GM18870 (cell line): Measurements from ENCODE around the gene PTPRM.

Experiments
- ATAC-seq: cut with Tn5 transposase; IDR thresholded peaks from one replicate; pipeline ENCODE4 v1.9.1; 2021; ENCODE audit warnings: moderate library complexity; ENCODE audit not compliant: unreplicated experiment

The PTPRM gene

DNA sequence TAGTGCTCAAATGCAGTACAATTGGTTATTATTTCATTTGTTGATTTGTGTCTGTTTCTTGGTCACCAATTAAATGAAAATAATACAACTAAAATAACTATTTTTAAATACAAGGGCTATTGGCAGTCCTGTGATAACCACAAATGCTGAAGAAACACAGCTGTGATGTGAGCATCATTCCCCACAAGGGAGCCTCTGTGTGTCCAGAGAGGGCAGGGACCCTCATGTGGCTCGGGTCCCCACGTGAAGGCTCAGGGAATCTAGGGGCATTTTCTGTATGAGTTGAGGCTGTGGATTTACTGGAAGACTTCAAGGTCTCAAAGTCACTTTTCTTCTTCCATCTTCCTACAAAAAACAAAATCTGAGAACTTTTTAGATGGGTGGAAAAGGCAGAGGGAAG, 726.1 kb downstream of the PTPRM start:
- no peak for ATAC-seq

DNA sequence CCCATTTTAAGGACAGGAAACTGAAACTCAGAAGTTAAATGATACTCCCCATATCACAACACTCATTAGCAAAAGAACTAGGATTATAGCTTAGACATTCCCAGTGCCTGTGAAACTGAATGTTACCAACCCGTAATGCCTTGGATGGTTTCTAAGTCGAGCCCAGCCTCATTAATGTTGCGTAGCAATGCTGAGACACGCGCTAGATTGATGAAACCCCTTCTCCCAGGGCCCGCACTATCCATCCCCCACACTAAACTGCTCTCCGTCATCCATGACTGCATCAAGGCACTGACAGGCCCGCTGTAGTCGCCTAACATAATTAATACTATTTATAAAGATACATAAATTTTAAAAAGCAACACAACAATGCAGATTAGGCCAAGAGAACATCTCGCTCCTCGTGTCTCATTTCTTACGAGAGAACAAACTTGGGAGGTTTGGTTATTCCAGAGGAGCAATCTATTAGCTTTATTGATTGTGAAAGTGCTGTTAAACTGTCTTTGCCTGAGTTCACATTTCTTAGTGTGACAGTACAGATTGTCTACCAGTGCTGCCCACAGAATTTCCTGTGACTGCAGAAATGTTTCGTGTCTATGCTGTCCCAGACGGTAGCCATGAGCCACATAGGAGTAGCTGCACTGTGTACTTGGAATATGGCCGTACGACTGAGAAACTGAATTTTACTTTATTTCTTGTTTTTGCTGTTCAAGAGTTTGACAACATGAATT, 729.9 kb downstream of the PTPRM start:
- ATAC-seq = no peak

DNA sequence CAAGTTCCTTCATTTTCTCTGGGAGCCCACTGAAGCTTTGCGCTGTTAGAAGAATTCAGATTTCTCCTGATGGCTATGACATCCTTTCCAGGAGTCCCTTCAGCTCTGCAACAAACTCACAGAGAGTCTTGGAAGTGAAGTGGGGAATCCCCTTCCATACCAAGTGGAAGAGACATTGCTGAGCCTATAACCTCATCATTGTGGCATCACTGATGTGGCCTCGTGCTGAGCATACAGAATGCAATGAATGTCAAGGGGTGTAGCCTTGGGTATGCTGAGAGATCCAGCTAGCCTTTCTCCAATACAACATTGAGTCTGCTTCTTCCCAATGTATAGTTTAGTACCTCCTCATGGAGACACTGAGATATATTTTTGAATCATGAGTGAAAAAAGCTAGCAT, 731.1 kb downstream of the PTPRM start:
- ATAC-seq = no peak

DNA sequence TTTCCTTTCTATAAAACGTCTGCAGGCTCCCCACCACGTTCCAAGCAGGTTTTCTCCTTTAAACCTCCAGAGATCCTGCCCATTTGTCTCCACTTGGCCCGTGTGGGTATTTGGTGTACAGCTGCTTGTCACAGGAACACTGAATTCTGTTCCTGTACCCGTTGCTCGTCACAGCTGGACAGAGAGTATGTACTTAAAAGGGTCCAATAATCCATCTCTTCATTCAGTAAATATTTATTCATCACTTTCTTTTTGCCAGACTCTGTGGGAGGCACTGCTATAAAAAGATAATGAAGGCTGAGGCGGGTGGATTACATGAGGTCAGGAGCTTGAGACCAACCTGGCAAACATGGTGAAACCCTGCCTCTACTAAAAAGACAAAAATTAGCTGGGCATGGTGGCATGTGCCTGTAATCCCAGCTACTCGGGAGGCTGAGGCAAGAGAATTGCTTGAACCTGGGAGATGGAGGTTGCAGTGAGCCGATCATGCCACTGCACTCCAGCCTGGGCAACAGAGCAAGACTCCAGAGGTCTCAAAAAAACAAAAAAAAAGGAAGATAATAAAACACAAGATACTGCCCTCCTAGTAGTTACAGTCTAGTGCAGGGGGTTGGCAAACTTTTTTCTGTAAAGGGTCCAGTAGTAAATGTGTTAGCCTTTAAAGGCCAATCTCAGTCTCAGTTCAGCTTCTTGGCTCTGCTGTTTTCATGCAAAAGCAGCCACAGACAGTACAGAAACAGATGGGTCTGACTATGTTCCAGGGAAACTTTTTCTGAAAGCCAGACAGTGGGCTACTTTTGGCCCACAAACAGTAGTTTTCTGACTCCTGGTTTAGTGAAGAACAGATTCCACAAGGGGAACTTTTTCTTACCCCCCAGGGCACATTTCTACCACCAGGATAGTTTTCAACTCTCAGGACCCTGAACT, 732.2 kb downstream of the PTPRM start:
- ATAC-seq = no peak

DNA sequence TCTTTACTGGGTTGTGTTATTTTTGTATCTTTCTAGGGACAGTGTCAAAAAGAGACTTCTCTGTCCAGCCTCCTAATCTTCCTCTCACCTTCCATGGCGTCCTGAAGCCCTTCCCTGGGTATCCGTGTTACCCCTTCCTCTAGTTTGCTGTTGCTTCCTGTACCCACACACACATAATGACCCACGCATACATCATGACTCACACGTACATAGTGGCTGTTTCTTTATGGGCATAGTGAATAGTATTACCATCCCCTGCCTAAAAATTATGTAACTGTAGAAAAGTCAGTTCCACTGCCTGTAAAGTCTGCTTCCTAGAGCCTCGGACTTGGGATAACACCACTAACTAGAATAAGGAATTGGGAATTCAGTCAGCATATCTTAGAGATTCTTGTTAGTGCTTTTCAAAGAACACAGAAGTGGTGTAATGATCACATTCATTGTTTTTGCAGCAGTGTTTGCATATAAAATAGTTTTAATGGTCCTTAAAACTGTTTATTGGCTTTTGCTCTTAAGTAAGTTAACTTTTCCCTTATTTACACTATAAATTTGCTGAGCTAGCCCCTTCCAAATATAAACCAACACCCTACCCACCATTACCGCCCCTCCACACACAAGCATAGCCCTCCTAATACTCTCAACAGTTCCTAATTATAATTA, 733.8 kb downstream of the PTPRM start:
- ATAC-seq = no peak

DNA sequence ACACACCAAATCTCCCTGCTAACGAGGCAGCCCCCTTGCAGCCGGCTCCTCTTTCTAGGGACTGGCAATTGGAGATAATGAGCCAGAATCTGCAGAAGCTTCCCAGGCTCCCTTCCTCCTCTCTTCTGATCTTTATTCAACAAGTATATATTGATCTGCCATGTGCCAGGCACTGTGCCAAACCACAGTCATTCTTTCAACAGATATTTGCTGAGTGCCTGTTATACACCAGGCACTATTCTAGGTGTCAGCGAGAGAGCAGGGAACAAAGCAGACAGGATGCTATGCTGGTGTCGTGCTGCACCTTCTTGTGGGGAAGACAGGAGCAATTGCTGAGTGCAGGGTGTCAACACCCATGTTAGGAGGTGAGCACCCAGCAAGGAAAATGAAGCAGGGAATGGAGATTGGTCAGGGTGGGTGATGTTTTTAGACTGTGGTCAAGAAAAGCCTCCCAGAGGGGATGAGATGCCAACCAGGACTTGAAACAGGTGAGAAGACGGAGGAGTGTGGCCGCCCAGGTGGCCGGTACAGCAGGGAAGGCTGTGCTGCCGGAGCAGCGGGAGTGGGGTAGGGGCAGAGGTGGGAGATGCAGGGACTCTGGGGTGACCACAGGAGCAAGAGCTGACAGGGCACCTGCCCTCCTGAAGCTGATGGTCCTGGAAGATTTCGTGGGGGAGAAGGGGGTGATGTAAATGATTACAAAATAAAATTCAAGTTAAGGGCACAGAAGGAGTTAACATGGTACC, 734.5 kb downstream of the PTPRM start:
- no peak for ATAC-seq

DNA sequence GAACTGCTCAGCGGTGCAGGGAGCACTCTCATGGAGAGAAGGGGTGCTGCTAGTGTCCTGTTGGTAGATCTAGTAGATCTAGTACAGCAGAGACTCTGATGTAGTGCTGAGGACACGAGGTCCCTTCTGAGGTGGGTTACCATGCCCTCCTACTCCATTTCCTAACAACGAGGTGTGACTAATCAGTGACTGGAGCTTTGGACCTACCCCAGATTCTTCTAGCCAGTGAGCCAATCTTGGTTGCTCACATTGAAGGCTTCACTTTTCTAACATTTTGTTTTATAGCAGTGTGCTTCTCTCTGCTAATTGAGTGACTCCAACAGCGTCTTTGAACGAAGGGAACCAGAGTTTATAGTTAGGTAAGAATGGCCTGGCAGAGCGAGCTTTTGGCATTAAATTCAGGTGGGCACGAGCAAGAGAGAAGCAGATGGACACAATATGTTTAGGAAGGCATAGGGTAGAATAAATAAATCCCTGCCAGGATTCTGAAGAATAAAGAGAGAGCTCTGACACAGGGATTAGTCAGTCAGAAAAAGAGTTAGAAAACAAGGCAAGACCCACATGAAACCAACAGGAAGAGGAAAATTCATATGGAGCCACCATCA, 736.1 kb downstream of the PTPRM start:
- ATAC-seq = no peak

DNA sequence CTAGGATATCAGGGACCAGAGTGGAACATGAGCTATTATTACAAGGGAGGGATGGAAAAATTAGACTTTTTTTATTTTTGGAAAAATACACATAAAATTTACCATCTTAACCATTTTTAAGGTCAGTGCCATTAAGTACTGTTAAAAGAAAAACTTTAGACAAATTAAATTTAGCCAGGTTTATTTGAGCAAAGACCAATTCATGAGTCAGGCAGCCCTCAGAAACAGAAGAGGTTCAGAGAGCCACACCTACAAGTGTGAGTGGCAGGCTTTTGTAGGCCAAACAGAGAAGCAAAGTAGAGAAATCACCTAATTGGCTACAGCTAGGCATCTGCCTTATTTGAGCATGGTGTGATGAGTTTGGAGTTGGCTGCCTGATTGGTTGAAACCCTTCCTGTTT, 740.8 kb downstream of the PTPRM start:
- ATAC-seq = no peak

DNA sequence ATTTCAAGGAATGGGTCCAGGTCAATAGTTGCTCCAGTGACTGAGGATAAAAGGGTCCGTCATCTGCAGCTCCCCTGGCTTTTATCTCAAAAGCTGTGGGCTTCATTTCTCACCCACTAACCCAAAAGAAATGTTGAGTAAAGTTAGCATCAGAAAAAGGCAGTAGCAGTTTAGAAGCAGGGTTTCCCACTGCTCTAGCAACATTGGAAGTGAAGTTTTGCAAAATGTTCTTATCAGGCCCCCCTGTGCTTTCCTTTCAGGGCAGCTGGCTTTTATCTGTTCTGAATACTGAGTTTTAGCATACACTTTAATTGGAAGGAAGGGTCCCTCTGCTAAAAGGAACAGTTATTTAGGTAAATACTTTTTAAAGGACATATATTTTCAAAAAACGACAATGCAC, 745.9 kb downstream of the PTPRM start:
- ATAC-seq = no peak

DNA sequence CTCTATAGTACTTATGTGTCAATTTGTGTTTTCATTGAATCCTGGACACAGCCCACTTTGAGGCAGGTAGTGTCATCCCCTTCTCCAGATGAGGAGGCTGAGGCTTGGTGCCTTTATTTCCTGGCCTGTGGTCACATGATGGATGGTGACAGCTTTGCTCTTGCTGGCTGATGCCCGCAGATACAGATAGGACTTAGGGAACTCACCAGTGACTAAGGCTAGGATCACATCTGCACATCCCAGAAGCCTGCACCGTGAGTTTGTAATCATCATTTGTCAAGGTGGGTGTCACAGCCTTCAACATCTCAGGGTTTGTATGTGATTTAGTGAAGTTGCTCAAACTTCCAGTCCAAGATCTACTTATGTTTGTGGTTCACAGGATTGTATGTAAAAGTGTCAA, 747.0 kb downstream of the PTPRM start:
- no peak for ATAC-seq

DNA sequence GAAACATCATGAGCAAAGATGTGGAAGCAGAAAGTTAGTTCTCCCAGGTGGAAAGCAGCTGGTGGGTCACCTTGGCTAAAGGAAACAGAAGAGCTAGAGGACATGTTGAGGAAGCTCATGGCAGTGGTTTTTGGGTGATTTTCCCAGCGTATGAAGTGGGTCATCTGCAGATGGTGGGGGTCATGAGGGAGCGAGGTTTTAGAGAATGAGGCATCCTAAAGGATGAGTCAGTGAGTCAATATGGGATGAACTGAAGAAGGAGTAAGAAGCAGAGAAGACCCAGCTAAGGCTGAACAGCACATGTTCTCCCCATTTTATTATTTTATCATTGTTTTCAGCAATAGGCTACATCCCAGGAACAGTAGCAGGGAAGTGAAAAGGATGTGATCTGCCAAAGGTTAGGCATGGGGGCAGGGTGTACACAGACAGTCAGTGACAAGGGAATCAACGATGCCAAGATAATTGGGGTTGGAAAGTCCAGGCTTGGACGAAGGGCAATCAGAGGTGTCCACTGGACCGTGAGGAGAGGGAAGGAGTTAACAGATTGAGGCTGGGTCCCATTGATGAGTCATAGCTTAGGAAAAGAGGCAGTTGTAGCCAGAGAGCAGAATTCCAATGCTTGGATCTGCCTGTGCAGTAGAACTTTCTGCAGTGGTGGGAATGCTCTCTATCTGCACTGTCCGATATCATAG, 752.8 kb downstream of the PTPRM start:
- ATAC-seq = no peak

DNA sequence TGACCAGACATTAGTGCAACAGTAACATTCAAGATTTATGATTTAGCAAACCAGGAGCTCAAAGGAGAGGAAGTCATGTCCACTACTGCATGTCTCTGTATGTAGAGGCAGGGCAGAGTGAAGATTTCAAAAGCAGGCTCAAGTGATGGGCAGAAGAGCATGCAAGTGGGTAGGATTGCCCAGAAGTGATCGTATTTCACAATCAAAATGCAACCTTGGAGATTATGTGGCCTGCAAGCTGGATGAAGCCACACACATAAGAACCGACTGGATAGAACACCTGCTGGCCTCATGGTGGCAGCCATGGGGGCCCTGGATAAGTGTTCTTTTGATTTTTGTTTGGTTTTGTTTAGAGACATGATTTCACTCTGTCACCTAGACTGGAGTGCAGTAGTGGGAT, 755.4 kb downstream of the PTPRM start:
- ATAC-seq = no peak

DNA sequence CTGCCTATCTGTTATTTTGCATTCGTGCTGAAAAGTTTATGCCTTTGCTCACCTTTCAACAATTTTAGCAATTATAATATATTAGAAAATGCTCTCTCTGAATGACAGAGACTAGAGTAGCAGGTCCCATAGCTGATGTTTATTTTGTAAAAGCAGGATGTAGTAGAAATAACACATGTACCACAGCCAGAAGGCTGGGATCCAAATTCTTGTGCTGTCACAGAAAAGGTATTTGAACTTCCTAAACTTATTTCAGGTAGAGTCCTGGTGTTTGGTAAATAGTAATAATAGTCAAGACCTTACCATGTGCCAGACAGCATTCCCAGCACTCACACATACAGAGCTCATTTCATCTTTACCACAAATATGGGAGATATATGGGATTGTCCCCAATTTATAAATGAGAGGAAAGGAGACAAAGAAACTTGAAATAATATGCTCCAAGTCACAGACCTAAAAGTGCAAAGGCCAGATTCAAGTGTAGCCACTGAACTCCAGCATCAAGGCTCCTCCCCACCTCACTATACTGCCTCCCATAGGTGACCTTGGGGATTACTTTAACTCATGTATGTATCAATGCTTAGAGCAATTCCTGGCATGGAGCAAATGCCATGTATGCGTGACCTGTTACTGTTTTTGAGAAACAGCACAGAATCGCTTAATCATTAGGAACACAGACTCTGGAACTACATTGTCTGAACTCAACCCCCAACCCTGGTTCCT, 757.4 kb downstream of the PTPRM start:
- no peak for ATAC-seq

DNA sequence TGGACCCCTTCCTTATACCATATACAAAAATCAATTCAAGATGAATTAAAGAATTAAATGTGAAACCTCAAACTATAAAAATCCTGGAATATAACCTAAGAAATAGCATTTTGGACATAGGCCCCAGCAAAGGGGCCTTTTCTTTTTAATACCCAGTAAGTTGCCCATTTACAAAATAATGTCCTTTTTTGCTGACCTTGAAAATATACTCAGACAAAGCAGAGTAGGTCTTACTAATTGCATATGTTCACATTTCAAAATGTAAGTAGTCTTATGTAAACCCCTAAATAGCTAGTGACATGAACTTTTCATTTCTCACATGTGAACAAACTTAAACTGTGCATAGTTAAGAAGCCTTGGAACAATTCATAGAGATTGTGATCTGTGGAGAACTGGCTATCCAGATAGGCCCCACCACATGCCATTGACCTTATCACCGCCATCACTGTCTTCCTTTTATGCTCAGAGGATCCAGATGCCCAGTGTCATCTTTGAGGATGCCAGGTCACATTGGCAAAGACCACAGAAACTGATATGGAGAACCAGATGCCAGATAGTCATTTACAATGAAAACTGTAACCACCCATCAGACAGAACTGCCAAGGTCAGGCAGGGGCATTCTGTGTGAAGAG, 759.8 kb downstream of the PTPRM start:
- no peak for ATAC-seq

DNA sequence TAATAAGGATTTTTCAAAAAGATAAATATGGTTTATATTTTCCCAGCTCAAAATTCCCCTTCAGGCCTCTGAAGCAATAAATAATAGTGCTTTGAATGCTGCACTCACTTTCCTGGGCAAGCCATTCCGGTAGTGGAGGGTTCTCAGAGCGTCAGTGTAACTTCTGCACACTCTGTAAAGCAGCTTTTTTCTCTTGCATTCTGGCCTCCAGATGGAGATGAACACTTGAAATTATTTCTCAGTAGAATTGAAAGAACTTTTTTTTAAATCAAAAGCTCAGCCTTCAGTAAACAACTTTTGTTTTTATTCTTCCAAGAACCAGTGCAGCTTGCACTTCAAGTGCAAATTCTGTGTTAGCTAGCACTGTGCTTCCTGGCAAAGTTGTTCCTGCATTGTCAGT, 761.0 kb downstream of the PTPRM start:
- ATAC-seq = no peak

DNA sequence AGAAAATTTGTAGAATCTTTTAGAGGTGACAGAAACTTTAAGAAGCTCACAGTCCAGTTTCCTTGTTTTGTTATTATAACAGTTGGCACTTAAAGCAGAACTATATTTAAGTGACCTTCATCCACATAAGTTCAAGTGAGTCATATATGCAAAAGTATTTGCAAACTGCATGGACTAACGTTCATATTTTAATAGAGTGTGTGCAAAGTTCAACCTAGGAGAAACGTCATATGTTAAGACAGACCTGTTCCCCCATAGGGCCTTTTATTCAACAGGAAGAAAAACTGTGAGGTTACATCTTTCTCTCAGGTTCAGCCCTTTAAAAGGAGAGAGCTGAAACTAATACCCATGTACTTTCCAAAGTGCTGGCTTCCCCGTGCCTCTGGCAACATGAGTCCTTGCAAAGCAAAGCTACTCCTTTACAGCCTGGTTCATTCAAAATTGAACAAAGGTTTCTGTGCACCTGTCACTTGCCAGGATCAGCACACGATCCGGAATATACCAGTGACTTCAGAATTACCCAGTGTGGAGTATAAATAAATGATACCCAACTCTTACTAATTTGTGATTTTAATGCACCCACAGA, 762.2 kb downstream of the PTPRM start:
- no peak for ATAC-seq

DNA sequence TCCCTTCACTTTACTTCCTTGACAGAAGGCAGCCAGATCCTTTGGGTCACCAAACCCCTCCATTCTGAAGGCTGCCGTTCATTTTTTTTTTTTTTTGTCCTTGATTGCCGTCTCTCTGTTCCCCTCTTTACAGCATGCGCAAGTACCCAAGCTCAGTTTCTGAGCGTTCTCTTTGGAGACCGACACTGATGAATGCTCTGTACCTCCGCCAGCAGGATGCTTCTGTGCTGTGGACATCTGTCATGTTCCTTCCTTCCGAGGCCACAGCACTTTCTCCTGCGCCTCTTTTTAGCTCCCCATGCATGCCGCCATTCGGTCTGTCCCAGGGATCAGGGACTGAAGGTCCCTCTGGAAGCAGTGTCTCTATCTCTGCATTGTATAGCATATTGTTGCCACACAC, 763.5 kb downstream of the PTPRM start:
- no peak for ATAC-seq

DNA sequence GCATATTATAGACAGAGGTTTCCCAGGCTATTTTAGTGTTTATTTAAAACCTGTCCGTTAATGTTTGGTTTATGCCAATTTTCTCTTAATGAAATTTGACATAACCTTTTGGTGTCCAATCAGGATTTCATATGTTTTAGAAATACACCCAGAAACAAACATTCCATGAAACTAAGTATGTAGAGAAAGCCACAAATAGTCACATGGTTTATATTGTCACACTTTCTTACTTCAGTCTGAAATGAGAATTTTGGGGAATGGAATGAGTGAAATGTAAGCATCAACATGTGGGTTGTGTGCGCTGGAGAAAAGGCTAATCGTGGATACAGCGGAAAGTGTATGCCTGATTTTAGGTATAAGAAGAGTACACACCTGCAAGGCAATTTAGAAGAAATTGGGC, 765.2 kb downstream of the PTPRM start:
- ATAC-seq = no peak

DNA sequence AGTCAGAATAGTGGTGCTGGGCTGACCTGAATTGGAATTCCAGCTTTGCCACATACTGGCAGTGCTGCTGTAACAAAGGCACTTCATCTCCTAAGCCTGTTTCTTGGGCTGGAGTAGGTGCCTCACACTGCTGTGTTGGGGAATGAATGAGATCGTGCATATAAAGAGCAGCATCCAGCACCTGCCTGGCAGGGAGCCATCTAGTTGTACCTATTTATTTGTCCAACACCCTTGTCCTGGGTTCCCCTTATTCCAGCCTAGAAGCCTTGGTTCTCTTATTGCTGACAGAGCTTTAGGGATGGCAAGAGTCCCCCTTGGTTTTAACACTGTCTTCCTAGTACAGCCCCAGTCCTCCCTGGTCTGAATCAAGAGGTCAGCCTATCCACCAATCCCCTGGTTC, 766.8 kb downstream of the PTPRM start:
- no peak for ATAC-seq
